Activated CD4-positive, alpha-beta T cell treated with anti-CD3 and anti-CD28 coated beads, Interleukin-2, Interleukin-4, amounts not matched to agents 100 ng/mL and 50 ng/mL, durations not matched to agents 16 hours and 8 hours (primary cell): Measurements from ENCODE around the gene ACOXL.

Source experiments
- DNase-seq: peaks from one replicate; pipeline ENCODE4 v3.0.0-alpha.2; 2020; ENCODE audit warnings: low spot score

Gene ACOXL

GRCh38 chr2:110977403-110977802 lies 245.0 kb downstream of the ACOXL start:
- DNase-seq = no peak

- DNase-seq = no peak
Measured at GRCh38 chr2:110978148-110978547, 245.8 kb downstream of the ACOXL start.

- no peak for DNase-seq
Measured at GRCh38 chr2:110978756-110979470, 246.5 kb downstream of the ACOXL start.

GRCh38 chr2:110979471-110980338 lies 247.3 kb downstream of the ACOXL start:
- DNase-seq = no peak

- DNase-seq = no peak
Measured at GRCh38 chr2:110980339-110981062, 248.1 kb downstream of the ACOXL start.

- DNase-seq = no peak
Measured at GRCh38 chr2:110983133-110983532, 250.8 kb downstream of the ACOXL start.

GRCh38 chr2:110984694-110985490 lies 252.5 kb downstream of the ACOXL start:
- DNase-seq = no peak

- DNase-seq = no peak
Measured at GRCh38 chr2:110990440-110990839, 258.1 kb downstream of the ACOXL start.

- DNase-seq = no peak
Measured at GRCh38 chr2:110991911-110992310, 259.5 kb downstream of the ACOXL start.

- no peak for DNase-seq
Measured at GRCh38 chr2:110992886-110993285, 260.5 kb downstream of the ACOXL start.

- no peak for DNase-seq
Measured at GRCh38 chr2:110993557-110994231, 261.3 kb downstream of the ACOXL start.

GRCh38 chr2:110994250-110994961 lies 262.0 kb downstream of the ACOXL start:
- no peak for DNase-seq

- no peak for DNase-seq
Measured at GRCh38 chr2:110995911-110996310, 263.5 kb downstream of the ACOXL start.

- no peak for DNase-seq
Measured at GRCh38 chr2:110997331-110998045, 265.1 kb downstream of the ACOXL start.

- DNase-seq = no peak
Measured at GRCh38 chr2:110998311-110998710, 265.9 kb downstream of the ACOXL start.

GRCh38 chr2:110999626-111000025 lies 267.3 kb downstream of the ACOXL start:
- DNase-seq = no peak

- DNase-seq = no peak
Measured at GRCh38 chr2:111005307-111005706, 272.9 kb downstream of the ACOXL start.

- no peak for DNase-seq
Measured at GRCh38 chr2:111005821-111006220, 273.4 kb downstream of the ACOXL start.

- no peak for DNase-seq
Measured at GRCh38 chr2:111007757-111008688, 275.6 kb downstream of the ACOXL start.
